HEK293 (cell line): ENCODE data around the gene ARCN1.

Experiments
- CTCF ChIA-PET: fragments of 350-600 bp; formaldehyde crosslinking; extraction: SDS; loops from one replicate; lab custom pipeline; 2021; ENCODE audit warnings: antibody characterized with exemption; lab: Yijun Ruan, JAX
- POLR2A ChIA-PET: fragments of 300-600 bp; formaldehyde crosslinking; extraction: SDS; loops from one replicate; lab custom pipeline; 2020; ENCODE audit warnings: antibody characterized with exemption, inconsistent platforms; lab: Yijun Ruan, JAX
- H3K27ac ChIP-seq: fragments of 200-500 bp; sonication (Bioruptor generic); 2 replicates; pipeline ENCODE4 v1.5.1; 2014; ENCODE audit warnings: low read depth, low read length, control low read depth, inconsistent platforms; ENCODE audit errors: extremely low read depth
- H3K36me3 ChIP-seq, 2 experiments: fragments of 200-500 bp in 1 of 2; sonication (Bioruptor generic) in 1 of 2; 1 replicate in 1 of 2; 2 replicates in 1 of 2; pipeline ENCODE4 v1.5.1; 2014 to 2017; ENCODE audit warnings: inconsistent platforms in 2 of 2, low read length in 2 of 2; ENCODE audit not compliant: control insufficient read depth in 2 of 2, insufficient read depth in 1 of 2
- H3K4me1 ChIP-seq: fragments of 200-500 bp; sonication (Bioruptor generic); 2 replicates; pipeline ENCODE4 v1.5.1; 2014; ENCODE audit warnings: mild to moderate bottlenecking, low read length, inconsistent platforms; ENCODE audit not compliant: control insufficient read depth, insufficient read depth
- H3K4me3 ChIP-seq: 2 replicates; pipeline ENCODE4 v1.5.1; 2011; ENCODE audit warnings: low read depth, mild to moderate bottlenecking, control low read depth, low read length, moderate library complexity
- H3K9me3 ChIP-seq: fragments of 200-500 bp; sonication (Bioruptor generic); 2 replicates; pipeline ENCODE4 v1.5.1; 2014; ENCODE audit warnings: low read depth, low read length, inconsistent platforms; ENCODE audit not compliant: control insufficient read depth, insufficient read depth
- FEZF1 ChIP-seq: fragments of 450-650 bp; formaldehyde crosslinking; IDR thresholded peaks from 2 replicates; pipeline ENCODE4 v1.5.1; 2016; ENCODE audit warnings: missing biosample characterization, missing genetic modification characterization
- PRDM1 ChIP-seq: fragments of 450-650 bp; formaldehyde crosslinking; IDR thresholded peaks from 2 replicates; pipeline ENCODE4; 2016; ENCODE audit warnings: missing biosample characterization, missing genetic modification characterization
- SCRT1 ChIP-seq: fragments of 450-650 bp; formaldehyde crosslinking; IDR thresholded peaks from 2 replicates; pipeline ENCODE4 v1.5.1; 2016; ENCODE audit warnings: missing biosample characterization, missing genetic modification characterization, borderline replicate concordance
- WT1 ChIP-seq: fragments of 450-650 bp; formaldehyde crosslinking; IDR thresholded peaks from 2 replicates; pipeline ENCODE4 v1.5.1; 2016; ENCODE audit warnings: missing biosample characterization, missing genetic modification characterization
- ZNF184 ChIP-seq: fragments of 450-650 bp; IDR thresholded peaks from 2 replicates; pipeline ENCODE4 v1.5.1; 2018; ENCODE audit warnings: missing biosample characterization, mild to moderate bottlenecking, missing genetic modification characterization
- ZNF214 ChIP-seq: fragments of 450-650 bp; formaldehyde crosslinking; IDR thresholded peaks from 2 replicates; pipeline ENCODE4 v1.5.1; 2017; ENCODE audit warnings: missing biosample characterization, mild to moderate bottlenecking, missing genetic modification characterization, borderline replicate concordance
- ZNF510 ChIP-seq: fragments of 450-650 bp; formaldehyde crosslinking; IDR thresholded peaks from 2 replicates; pipeline ENCODE4 v1.5.1; 2018; ENCODE audit warnings: mild to moderate bottlenecking, missing genetic modification characterization, missing biosample characterization; ENCODE audit not compliant: insufficient replicate concordance
- ZNF558 ChIP-seq: fragments of 450-650 bp; formaldehyde crosslinking; IDR thresholded peaks from 2 replicates; pipeline ENCODE4 v1.5.1; 2016; ENCODE audit warnings: missing biosample characterization, missing genetic modification characterization
- ZNF843 ChIP-seq: fragments of 450-650 bp; formaldehyde crosslinking; IDR thresholded peaks from 2 replicates; pipeline ENCODE4 v1.5.1; 2016; ENCODE audit warnings: missing biosample characterization, missing genetic modification characterization
- TF ChIP-seq, protein P1 (sequence below): fragments of 450-650 bp; formaldehyde crosslinking; IDR thresholded peaks from 2 replicates; pipeline ENCODE4 v1.5.1; 2017; ENCODE audit warnings: missing biosample characterization, missing genetic modification characterization
- TF ChIP-seq, protein P2 (sequence below): fragments of 450-650 bp; formaldehyde crosslinking; IDR thresholded peaks from 2 replicates; pipeline ENCODE4 v1.5.1; 2016; ENCODE audit warnings: missing biosample characterization, missing genetic modification characterization
- TF ChIP-seq, protein P3 (sequence below): fragments of 450-650 bp; formaldehyde crosslinking; IDR thresholded peaks from 2 replicates; pipeline ENCODE4 v1.5.1; 2016; ENCODE audit warnings: missing biosample characterization, missing genetic modification characterization
- TF ChIP-seq, protein P4 (sequence below): fragments of 450-650 bp; formaldehyde crosslinking; IDR thresholded peaks from 2 replicates; pipeline ENCODE4 v1.5.1; 2016; ENCODE audit warnings: missing biosample characterization, missing genetic modification characterization, borderline replicate concordance
- TF ChIP-seq, protein P5 (sequence below): fragments of 450-650 bp; formaldehyde crosslinking; IDR thresholded peaks from 2 replicates; pipeline ENCODE4 v1.5.1; 2016; ENCODE audit warnings: missing biosample characterization, missing genetic modification characterization

The ARCN1 gene

DNA sequence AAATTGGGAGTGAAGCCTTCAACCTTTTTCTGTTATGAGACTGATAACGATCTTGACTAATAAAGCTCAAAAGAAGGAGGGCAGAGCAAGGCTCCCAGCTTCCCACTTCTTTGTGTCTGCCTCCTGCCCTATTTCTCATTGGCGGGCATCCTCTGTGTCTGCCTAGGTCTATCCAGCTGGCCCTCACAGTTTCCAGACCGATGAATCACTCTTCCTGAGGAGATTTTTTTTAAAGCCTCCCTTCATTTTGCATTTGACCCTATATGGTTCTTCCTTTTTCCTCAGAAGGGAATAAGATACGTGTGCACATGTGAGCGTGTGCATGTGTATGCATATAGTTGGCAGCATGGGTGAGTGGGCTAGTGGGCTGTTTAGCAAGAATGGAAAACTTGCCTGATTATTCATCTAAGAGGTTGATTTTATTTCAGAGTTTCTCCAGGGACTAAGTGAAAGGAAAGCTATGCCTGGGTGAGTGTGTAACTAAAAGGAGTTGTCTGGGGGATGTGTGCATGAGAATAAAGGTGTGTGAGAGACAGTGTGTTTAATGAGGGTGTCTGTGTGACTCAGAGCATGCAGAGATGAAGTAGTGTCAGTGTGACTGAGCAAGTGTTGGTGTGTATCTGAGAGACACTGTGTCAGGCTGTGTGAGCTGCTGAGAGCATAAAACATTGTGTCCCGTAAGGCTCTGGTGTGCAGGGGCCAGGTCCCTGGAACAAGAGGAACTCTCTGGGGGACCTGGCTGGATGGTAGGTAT is 47.4 kb downstream of the ARCN1 start (continued):
- TF ChIP-seq ZNF843 (tag by site-specific recombination): no peak
- TF ChIP-seq, protein P1, sequence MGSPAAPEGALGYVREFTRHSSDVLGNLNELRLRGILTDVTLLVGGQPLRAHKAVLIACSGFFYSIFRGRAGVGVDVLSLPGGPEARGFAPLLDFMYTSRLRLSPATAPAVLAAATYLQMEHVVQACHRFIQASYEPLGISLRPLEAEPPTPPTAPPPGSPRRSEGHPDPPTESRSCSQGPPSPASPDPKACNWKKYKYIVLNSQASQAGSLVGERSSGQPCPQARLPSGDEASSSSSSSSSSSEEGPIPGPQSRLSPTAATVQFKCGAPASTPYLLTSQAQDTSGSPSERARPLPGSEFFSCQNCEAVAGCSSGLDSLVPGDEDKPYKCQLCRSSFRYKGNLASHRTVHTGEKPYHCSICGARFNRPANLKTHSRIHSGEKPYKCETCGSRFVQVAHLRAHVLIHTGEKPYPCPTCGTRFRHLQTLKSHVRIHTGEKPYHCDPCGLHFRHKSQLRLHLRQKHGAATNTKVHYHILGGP: no peak
- TF ChIP-seq, protein P2, sequence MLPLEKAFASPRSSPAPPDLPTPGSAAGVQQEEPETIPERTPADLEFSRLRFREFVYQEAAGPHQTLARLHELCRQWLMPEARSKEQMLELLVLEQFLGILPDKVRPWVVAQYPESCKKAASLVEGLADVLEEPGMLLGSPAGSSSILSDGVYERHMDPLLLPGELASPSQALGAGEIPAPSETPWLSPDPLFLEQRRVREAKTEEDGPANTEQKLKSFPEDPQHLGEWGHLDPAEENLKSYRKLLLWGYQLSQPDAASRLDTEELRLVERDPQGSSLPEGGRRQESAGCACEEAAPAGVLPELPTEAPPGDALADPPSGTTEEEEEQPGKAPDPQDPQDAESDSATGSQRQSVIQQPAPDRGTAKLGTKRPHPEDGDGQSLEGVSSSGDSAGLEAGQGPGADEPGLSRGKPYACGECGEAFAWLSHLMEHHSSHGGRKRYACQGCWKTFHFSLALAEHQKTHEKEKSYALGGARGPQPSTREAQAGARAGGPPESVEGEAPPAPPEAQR: no peak
- no peak for TF ChIP-seq WT1

DNA sequence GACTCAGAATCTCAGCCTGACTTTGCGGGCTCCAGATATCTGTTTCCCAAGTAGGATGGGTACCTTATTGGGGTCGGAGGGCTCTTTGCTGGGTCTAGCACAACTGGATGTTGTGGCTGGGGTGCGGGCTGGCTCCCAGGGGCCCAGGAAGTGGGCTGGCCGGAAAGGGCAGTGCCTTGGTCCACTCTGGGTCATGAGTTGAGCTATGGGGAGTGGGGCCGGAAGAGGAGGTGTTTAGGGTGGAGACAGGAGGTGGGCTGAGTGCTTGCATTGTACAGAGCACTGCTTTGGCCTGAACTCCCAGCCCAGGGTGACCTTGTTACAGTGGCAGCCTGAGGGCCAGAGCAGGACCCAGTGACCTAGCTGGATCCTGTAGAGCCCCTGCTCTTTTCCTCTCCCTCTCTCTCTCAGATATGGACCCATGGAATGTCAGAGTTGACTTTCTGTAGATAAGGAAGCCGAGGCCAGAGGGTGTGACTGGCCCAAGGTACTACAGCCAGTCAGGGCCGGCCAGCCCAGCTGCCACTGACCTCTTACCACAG is 48.4 kb downstream of the ARCN1 start:
- H3K4me3 ChIP-seq: peak overlapping the region; percentile 64

More for the DNA sequence above, 48.4 kb downstream of the ARCN1 start:
- peaks cover 9% of the 10 kb centered on the region for H3K4me1 ChIP-seq
- peaks cover 0 to 20% of the 10 kb centered on the region in 2 experiments; a peak in 1 of 3 replicates for H3K36me3 ChIP-seq
- no peak overlapping the region for H3K27ac ChIP-seq
- TF ChIP-seq ZNF184 (tag by site-specific recombination): no peak
- TF ChIP-seq ZNF214: no peak
- TF ChIP-seq, protein P3, sequence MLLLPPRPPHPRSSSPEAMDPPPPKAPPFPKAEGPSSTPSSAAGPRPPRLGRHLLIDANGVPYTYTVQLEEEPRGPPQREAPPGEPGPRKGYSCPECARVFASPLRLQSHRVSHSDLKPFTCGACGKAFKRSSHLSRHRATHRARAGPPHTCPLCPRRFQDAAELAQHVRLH: no peak
- no peak for TF ChIP-seq ZNF558 (tag by site-specific recombination)
- no peak for TF ChIP-seq ZNF510 (tag by site-specific recombination)
- TF ChIP-seq, protein P4, sequence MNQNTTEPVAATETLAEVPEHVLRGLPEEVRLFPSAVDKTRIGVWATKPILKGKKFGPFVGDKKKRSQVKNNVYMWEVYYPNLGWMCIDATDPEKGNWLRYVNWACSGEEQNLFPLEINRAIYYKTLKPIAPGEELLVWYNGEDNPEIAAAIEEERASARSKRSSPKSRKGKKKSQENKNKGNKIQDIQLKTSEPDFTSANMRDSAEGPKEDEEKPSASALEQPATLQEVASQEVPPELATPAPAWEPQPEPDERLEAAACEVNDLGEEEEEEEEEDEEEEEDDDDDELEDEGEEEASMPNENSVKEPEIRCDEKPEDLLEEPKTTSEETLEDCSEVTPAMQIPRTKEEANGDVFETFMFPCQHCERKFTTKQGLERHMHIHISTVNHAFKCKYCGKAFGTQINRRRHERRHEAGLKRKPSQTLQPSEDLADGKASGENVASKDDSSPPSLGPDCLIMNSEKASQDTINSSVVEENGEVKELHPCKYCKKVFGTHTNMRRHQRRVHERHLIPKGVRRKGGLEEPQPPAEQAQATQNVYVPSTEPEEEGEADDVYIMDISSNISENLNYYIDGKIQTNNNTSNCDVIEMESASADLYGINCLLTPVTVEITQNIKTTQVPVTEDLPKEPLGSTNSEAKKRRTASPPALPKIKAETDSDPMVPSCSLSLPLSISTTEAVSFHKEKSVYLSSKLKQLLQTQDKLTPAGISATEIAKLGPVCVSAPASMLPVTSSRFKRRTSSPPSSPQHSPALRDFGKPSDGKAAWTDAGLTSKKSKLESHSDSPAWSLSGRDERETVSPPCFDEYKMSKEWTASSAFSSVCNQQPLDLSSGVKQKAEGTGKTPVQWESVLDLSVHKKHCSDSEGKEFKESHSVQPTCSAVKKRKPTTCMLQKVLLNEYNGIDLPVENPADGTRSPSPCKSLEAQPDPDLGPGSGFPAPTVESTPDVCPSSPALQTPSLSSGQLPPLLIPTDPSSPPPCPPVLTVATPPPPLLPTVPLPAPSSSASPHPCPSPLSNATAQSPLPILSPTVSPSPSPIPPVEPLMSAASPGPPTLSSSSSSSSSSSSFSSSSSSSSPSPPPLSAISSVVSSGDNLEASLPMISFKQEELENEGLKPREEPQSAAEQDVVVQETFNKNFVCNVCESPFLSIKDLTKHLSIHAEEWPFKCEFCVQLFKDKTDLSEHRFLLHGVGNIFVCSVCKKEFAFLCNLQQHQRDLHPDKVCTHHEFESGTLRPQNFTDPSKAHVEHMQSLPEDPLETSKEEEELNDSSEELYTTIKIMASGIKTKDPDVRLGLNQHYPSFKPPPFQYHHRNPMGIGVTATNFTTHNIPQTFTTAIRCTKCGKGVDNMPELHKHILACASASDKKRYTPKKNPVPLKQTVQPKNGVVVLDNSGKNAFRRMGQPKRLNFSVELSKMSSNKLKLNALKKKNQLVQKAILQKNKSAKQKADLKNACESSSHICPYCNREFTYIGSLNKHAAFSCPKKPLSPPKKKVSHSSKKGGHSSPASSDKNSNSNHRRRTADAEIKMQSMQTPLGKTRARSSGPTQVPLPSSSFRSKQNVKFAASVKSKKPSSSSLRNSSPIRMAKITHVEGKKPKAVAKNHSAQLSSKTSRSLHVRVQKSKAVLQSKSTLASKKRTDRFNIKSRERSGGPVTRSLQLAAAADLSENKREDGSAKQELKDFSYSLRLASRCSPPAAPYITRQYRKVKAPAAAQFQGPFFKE (tag by site-specific recombination): no peak
- TF ChIP-seq FEZF1 (tag by site-specific recombination): no peak
- TF ChIP-seq, protein P5, sequence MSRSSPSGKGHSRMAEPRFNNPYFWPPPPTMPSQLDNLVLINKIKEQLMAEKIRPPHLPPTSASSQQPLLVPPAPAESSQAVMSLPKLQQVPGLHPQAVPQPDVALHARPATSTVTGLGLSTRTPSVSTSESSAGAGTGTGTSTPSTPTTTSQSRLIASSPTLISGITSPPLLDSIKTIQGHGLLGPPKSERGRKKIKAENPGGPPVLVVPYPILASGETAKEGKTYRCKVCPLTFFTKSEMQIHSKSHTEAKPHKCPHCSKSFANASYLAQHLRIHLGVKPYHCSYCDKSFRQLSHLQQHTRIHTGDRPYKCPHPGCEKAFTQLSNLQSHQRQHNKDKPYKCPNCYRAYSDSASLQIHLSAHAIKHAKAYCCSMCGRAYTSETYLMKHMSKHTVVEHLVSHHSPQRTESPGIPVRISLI (tag by site-specific recombination): no peak
- no peak for TF ChIP-seq SCRT1 (tag by site-specific recombination)
- TF ChIP-seq PRDM1: no peak
- CTCF ChIA-PET: interaction anchor here (0.9 to 3.8 kb wide), 6 partner anchors 9 to 38 kb away, joined by 3 to 31 read pairs (median 4); no protein-coding TSS in a partner anchor
- POLR2A ChIA-PET: interaction anchor here (1.1 to 6.5 kb wide), 4 partner anchors 8 to 37 kb away, joined by 4 to 72 read pairs (median 38); partner anchors contain the start of gene PHLDB1
- no peaks in the 10 kb centered on the region for H3K9me3 ChIP-seq
